Activated CD4-positive, alpha-beta memory T cell treated with anti-CD3 and anti-CD28 coated beads for 36 hours (primary cell): ENCODE results near the gene NEK6. TPM values are rescaled to one million over a fixed set of nuclear protein-coding genes. Genes with fewer than 3 reads are reported as not detected.

Source experiments
- CTCF ChIA-PET: fragments of 350-600 bp; sonication (Branson Sonifier 250); formaldehyde crosslinking; loops from one replicate; lab custom pipeline; 2021; ENCODE audit warnings: antibody characterized with exemption, inconsistent platforms; lab: Charles Lee
- POLR2A ChIA-PET: fragments of 350-600 bp; sonication (Branson Sonifier 250); formaldehyde crosslinking; loops from one replicate; lab custom pipeline; 2021; ENCODE audit warnings: antibody characterized with exemption; lab: Charles Lee
- DNase-seq: peaks from one replicate; pipeline ENCODE4 v3.0.0-alpha.2; 2020
- H3K27ac Mint-ChIP-seq: one replicate; pipeline ENCODE4 v1.8.0; 2021; ENCODE audit warnings: mixed read lengths
- H3K27me3 Mint-ChIP-seq: one replicate; pipeline ENCODE4 v1.8.0; 2021; ENCODE audit warnings: mixed read lengths
- H3K36me3 Mint-ChIP-seq: one replicate; pipeline ENCODE4 v1.8.0; 2021; ENCODE audit warnings: mixed read lengths
- H3K4me1 Mint-ChIP-seq: one replicate; pipeline ENCODE4 v1.8.0; 2021; ENCODE audit warnings: low read depth, mixed read lengths
- H3K4me3 Mint-ChIP-seq: one replicate; pipeline ENCODE4 v1.8.0; 2021; ENCODE audit warnings: mild to moderate bottlenecking, mixed read lengths
- H3K9me3 Mint-ChIP-seq: one replicate; pipeline ENCODE4 v1.8.0; 2021; ENCODE audit warnings: mixed read lengths
- intact Hi-C: fragments of 100-400 bp; cut with micrococcal nuclease; formaldehyde crosslinking; loops from one replicate; pipeline ENCODE4 v1.15.1; 2023
- total RNA-seq, 2 experiments: library from RNA; stranded (reverse); gene quantifications; one replicate each; pipeline ENCODE4 v1.2.3, GENCODE V29; 2021

NEK6 gene
- total RNA-seq, 2 experiments from 2014 or later = 16.1 to 18.8 TPM

DNA sequence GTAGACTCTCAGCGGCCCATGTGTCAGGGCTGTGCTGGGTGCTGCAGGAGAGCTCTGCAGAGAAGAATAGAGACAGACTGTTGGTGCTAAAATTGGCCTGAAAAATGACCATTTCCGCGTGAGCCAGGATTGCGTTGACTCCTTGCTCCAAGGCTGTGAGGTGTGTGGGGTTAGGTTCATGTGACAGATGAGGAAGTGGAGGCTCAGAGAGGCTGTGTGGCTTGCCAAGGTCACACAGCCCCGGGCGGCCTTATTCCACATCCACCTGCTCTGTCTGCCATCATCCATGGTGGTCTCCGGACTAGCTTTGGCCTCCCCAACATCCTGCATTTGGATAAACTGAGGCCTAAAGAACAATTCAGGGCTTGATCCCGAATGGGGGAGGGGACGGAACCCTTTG lies 15.2 kb downstream of the NEK6 start:
- ChIA-PET POLR2A (no interaction called here), CTCF (no interaction called here)
- Mint-ChIP-seq H3K4me1 (peaks cover 3% of the 10 kb centered on the region), H3K27ac (no peak overlapping the region), H3K9me3 (no peaks in the 10 kb centered on the region), H3K4me3 (no peak overlapping the region), H3K36me3 (no peaks in the 10 kb centered on the region), H3K27me3 (no peaks in the 10 kb centered on the region)
- intact Hi-C loops = no loop called here
- DNase-seq = no peak

DNA sequence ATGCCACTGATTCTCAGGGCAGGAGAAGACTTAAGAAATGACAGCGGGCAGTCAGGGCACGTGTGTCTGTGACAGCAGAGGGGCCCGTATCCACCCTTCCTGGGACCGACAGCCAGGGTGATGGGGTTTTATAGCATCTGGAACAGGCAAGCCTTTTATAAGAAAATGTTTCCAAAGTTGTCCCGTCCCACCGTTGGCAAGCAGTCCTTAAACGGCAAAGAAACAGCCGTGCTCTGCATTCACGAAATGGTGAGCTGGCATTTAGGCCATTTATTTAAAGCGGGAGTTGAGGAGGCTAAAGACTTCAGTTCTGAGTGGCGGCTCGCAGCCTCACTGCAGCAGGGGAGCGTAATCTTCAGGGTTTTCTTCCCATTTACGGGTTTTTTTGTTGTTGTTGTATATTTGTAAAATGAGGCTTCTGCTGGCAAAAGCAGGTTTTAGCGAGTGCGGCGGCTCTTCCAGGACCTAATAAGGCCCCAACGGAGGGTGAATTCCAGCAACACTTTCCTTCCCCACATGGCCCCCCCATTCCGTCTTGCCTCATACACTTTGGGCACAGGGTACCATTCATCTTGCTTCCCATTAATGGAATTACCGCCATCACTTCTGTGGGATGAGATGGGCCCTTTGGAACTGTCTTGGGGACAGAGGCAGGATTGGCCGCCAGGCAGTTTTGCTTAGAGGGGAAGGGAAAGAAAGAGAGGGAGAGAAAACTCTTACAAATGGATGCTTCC lies 15.8 kb downstream of the NEK6 start:
- no peaks in the 10 kb centered on the region for H3K9me3 Mint-ChIP-seq
- no peak overlapping the region for H3K27ac Mint-ChIP-seq
- intact Hi-C loops = no loop called here
- no peak overlapping the region for H3K4me3 Mint-ChIP-seq
- H3K36me3 Mint-ChIP-seq = no peaks in the 10 kb centered on the region
- POLR2A ChIA-PET = no interaction called here
- no peaks in the 10 kb centered on the region for H3K27me3 Mint-ChIP-seq
- peaks cover 2% of the 10 kb centered on the region for H3K4me1 Mint-ChIP-seq
- CTCF ChIA-PET = no interaction called here
- no peak for DNase-seq

DNA sequence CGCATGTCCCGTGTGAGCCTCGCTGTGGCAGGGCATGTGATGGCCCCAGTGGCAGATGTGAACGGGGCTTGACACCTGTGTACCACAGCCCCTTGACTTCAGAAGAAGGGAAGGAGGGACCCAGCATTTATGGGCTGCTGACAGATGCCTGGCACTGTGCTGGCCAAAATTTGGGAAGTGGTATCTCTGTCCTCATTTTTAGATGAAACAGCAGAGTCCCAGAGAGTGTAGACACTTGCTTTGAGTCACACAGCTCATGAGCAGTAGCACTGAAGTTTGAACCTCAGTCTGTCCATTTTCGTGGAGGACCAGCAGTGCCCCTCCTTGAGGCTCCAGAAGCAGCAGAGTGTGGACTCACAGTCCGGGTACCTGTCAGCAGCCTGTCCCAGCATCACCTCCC lies 16.5 kb downstream of the NEK6 start:
- Mint-ChIP-seq H3K27ac (no peak overlapping the region), H3K36me3 (no peaks in the 10 kb centered on the region), H3K4me1 (peaks cover 2% of the 10 kb centered on the region), H3K4me3 (no peak overlapping the region), H3K9me3 (no peaks in the 10 kb centered on the region), H3K27me3 (no peaks in the 10 kb centered on the region)
- CTCF ChIA-PET = no interaction called here
- POLR2A ChIA-PET = no interaction called here
- DNase-seq = no peak
- intact Hi-C loops = no loop called here

DNA sequence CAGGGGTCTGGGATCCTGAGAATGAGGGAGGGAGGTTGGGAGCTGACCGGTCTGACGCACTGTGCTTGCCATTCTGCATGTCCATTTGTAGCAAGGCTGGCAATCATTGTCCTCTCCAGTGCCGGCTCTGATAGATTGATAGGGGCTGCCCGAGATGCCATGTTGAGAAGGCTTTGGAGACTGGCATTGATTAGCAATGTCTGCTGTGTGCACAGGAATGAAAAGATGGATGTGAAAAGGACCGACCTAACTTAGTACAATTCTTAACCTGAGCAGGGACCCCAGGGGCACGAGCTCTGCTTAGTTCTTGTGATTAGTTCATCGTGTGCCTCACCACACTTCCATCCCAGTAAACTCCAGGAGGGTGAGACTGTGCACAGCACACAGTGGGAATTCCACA lies 17.0 kb downstream of the NEK6 start:
- Mint-ChIP-seq H3K9me3 (no peaks in the 10 kb centered on the region), H3K36me3 (no peaks in the 10 kb centered on the region), H3K4me3 (no peak overlapping the region), H3K27ac (no peak overlapping the region), H3K4me1 (no peaks in the 10 kb centered on the region), H3K27me3 (no peaks in the 10 kb centered on the region)
- CTCF ChIA-PET = no interaction called here
- intact Hi-C loops = no loop called here
- POLR2A ChIA-PET = no interaction called here
- DNase-seq = no peak

DNA sequence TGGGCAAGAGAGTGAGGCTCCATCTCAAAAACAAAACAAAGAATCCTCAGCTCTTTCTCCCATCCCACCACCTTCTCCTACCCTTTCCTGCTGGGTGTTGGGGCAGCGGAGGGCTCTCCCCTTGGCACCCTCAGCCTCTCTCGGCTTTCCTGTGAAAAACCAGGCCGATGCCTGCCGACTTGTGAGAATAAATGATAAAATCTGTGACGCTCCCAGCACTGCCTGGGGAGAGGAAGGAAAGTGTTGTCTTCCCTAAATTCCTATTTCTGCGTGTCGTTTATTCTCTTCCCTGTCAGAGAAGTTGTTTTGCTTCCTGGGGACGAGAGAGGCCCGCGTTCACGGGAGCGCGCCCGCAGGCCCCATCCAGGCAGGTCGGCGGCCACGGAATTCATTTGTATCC lies 19.7 kb downstream of the NEK6 start:
- Mint-ChIP-seq H3K27ac (no peak overlapping the region), H3K4me1 (no peaks in the 10 kb centered on the region), H3K4me3 (no peak overlapping the region), H3K27me3 (no peaks in the 10 kb centered on the region), H3K36me3 (no peaks in the 10 kb centered on the region), H3K9me3 (no peaks in the 10 kb centered on the region)
- DNase-seq = no peak
- intact Hi-C loops = no loop called here
- POLR2A ChIA-PET = no interaction called here
- CTCF ChIA-PET = interaction anchor here (0.7 kb wide), 1 partner anchor 151 kb away, joined by 3 read pairs; no protein-coding TSS in a partner anchor

DNA sequence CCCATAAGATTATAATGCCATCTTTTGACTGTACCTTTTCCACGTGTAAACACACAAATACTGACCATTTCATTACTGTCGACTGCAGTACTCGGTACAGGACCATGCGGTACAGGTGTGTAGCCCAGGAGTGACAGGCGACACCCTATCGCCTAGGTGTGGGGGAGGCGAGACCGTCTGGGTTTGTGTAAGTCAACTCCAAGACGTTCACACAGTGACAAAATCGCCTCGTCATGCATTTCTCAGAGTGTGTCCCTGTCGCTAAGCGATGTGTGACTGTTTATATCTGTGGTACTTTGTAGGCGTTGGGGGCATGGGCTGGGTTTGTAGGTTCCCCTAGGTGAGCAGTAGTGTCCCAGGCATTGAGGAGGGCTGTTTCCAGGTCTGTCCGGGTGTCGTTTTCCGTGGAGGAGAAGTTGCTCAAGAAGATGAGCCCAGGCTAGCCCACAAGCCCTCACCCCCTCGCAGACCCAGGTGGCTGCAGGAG lies 20.3 kb downstream of the NEK6 start:
- Mint-ChIP-seq H3K4me3 (no peak overlapping the region), H3K27me3 (no peaks in the 10 kb centered on the region), H3K4me1 (no peaks in the 10 kb centered on the region), H3K9me3 (no peaks in the 10 kb centered on the region), H3K27ac (no peak overlapping the region), H3K36me3 (no peaks in the 10 kb centered on the region)
- POLR2A ChIA-PET = no interaction called here
- intact Hi-C loops = no loop called here
- DNase-seq = no peak
- CTCF ChIA-PET = no interaction called here

DNA sequence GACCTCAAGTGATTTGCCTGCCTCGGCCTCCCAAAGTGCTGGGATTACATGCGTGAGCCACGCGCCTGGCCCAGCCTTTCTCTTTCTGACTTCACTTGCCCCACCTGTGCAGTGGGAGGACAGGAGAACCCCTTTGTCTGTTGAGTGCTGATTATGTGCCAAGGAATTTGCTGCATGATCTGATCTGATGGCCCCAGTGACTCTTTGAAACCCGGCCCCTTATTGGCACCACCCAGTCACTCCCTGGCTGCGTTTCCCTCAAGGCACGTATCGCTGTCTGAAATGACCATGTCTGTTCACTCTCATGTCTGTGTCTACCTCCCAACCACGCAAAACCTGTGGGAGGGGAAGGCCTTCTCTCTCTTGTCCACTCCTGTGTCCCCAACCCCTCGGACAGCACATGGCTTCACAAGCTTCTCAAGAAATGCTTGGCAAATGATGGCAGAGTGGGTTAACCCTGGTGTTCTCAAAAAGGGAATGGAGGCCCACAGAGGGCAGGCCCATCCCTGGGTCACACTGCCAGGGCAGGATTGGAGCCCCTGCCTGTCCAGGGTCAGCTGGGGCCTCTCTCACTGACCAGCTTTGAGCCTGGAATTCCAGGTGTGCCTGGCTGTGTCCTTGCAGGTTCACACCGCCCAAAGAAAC lies 21.9 kb downstream of the NEK6 start:
- no peak overlapping the region for H3K4me3 Mint-ChIP-seq
- ChIA-PET POLR2A (no interaction called here), CTCF (no interaction called here)
- DNase-seq = no peak
- H3K36me3 Mint-ChIP-seq = no peaks in the 10 kb centered on the region
- H3K9me3 Mint-ChIP-seq = no peaks in the 10 kb centered on the region
- H3K27ac Mint-ChIP-seq = no peak overlapping the region
- no peaks in the 10 kb centered on the region for H3K27me3 Mint-ChIP-seq
- no peaks in the 10 kb centered on the region for H3K4me1 Mint-ChIP-seq
- intact Hi-C loops = no loop called here

DNA sequence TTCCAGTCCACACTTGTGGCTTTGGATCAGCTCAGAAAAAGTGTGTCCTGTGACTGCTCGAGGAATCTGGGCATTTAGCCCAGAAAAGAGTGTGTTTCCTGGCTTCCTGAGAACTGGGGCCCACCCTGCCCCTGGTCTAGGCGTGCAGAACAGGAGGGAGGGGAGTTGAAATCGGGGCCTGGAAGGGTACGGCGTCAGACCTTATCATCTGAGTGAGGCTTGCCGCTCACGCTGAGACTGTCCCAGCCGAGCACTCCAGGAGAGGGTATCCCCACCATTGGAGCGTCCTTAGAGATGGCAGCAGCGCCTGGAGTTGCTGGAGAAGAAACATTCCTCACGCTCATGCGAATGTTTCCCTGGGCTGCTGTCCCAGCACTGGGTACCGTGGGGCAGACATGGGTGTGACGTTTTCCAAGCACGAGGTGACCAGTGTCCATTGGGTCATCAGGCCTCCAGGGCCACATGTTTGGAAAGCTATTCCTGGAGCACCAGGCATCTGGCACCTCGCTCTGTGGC lies 22.5 kb downstream of the NEK6 start:
- intact Hi-C loops = no loop called here
- CTCF ChIA-PET = no interaction called here

DNA sequence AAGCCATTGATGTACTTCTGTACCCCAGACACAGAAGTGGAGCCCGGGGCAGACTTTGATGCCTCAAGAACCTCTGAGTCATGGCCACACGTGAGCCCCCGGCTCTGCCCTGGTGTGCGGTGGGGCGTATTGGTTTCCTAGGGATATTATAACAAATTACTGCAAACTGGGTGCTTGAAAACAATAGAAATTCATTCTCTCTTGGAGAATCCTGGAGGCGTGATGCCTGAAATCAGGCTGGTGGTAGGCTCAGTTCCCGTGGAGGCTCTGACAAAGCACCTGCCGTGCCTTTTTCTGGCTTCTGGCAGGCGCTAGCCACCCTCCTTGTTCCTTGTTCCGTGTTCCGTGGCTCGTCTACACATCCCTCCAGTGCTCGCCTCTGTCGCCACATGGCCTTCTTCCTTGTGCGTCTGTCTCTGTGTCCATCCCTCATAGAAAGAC lies 24.2 kb downstream of the NEK6 start:
- no peak for DNase-seq
- CTCF ChIA-PET = interaction anchor here (1.8 kb wide), 1 partner anchor 155 kb away, joined by 5 read pairs; no protein-coding TSS in a partner anchor

More for the DNA sequence above, 22.5 kb downstream of the NEK6 start:
- Mint-ChIP-seq H3K4me3 (no peak overlapping the region), H3K36me3 (no peaks in the 10 kb centered on the region), H3K27ac (no peak overlapping the region), H3K9me3 (no peaks in the 10 kb centered on the region), H3K4me1 (peaks cover 1% of the 10 kb centered on the region), H3K27me3 (no peaks in the 10 kb centered on the region)
- POLR2A ChIA-PET = no interaction called here
- no peak for DNase-seq

DNA sequence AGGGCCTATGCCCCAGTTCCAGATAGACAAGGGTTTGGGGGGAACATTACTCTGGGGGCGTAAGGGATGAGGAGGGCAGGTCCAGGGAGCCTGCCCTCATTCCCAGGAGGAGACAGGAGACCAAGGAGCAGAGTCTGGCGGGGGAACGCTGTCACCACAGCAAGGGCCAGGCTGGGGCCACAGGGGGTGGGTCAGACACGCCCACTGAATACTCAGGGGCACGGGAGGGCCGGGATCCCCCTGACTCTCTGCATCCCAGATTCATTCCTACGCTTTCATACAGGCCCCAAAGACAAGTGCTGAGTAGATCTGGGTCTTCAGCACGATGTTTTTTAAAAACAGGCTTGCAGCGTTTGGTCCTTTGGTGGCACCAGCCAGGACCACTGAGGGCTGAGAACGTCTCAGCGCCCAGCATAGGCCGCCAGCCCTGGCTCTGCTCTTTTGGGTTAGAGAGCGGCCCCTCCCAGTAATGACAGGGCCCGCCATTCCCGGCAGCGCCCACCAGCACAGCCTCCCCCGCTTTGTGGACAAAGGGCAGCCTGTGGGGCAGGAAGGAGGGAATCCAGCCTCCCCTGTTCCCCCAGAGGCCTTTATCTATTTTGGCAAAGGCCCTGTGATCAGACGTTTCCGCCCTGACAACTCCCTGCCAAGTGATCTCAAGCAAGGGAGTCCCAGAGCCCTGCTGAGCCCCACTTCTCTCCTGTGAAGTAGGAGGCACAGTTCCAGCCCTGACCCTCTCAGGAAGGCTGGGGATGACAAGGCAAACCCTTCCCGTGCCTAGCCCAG lies 24.9 kb downstream of the NEK6 start:
- Mint-ChIP-seq H3K27ac (no peak overlapping the region), H3K36me3 (no peaks in the 10 kb centered on the region)
- POLR2A ChIA-PET = no interaction called here

More for the DNA sequence above, 24.2 kb downstream of the NEK6 start:
- H3K9me3 Mint-ChIP-seq = no peaks in the 10 kb centered on the region
- POLR2A ChIA-PET = no interaction called here
- no peak overlapping the region for H3K4me3 Mint-ChIP-seq
- no peak overlapping the region for H3K27ac Mint-ChIP-seq
- intact Hi-C loops = no loop called here
- H3K27me3 Mint-ChIP-seq = no peaks in the 10 kb centered on the region
- no peaks in the 10 kb centered on the region for H3K36me3 Mint-ChIP-seq
- peaks cover 18% of the 10 kb centered on the region for H3K4me1 Mint-ChIP-seq

DNA sequence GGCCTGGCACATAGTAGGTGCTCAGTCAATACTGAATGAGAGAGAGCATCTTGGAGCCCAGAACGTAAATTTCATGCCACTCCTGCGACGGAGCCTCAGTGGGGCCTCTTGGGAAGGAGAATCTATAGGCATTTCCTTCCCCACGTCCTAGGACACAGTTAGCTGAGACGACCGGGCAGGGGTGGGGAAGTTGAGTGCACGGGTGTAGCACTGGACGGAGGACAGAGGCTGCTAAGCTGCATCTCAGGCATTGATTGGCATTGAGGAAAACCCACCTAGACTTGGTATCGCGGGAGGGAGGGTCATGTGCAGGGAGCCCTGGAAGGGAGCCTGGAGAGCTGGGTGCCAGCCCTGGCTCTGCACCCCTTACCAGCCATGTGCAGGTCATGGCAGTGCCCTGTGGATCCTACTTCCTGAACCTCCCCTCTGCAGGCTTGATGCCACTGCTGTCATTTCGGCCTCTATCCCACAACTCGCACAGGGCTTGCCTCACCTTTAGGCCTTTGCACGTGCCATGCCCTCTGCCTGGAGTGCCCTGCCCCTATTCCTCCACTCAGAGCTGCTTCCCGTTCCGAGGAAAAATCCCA lies 25.6 kb downstream of the NEK6 start:
- POLR2A ChIA-PET = no interaction called here

More for the DNA sequence above, 24.9 kb downstream of the NEK6 start:
- DNase-seq = no peak
- Mint-ChIP-seq H3K9me3 (no peaks in the 10 kb centered on the region), H3K4me1 (peaks cover 25% of the 10 kb centered on the region), H3K27me3 (no peaks in the 10 kb centered on the region), H3K4me3 (no peak overlapping the region)
- CTCF ChIA-PET = interaction anchor here (1.8 kb wide), 1 partner anchor 156 kb away, joined by 5 read pairs; no protein-coding TSS in a partner anchor
- intact Hi-C loops = no loop called here

More for the DNA sequence above, 25.6 kb downstream of the NEK6 start:
- H3K4me1 Mint-ChIP-seq = peaks cover 30% of the 10 kb centered on the region
- intact Hi-C loops = no loop called here
- no peak for DNase-seq
- H3K36me3 Mint-ChIP-seq = no peaks in the 10 kb centered on the region
- CTCF ChIA-PET = no interaction called here
- H3K27ac Mint-ChIP-seq = no peak overlapping the region
- no peaks in the 10 kb centered on the region for H3K27me3 Mint-ChIP-seq
- no peak overlapping the region for H3K4me3 Mint-ChIP-seq
- H3K9me3 Mint-ChIP-seq = no peaks in the 10 kb centered on the region
